GM21528 (cell line): Measurements from ENCODE around the gene TBL3.

Experiments
- ATAC-seq: cut with Tn5 transposase; IDR thresholded peaks from one replicate; pipeline ENCODE4 v1.9.1; 2021; ENCODE audit warnings: mild to moderate bottlenecking, moderate library complexity; ENCODE audit not compliant: unreplicated experiment, low FRiP score

Gene TBL3

DNA sequence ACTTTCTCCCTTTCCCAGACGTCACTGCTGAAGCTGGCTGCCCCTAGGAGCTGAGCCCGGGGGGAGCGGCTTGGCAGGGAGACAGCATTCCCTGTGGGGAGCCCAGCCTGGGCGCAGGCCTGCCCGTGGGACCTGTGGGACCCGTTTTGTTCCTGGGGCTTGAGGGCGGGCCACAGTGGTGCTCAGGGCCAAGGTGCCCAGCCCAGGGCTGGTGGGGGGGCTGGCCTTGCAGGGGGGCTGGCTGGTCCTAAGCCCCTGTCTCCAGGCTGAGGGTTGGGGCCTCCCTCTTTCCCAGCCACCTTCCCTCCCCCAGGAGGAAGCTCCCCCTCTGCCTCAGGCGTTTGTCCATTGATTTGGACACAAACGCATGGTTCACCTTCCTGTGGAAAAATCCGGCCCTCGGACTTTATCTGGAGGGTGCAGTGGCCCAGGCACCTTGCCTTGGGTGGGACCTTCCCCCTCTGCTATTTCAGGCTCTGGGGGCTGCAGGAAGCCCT, 59.3 kb downstream of the TBL3 start:
- ATAC-seq: no peak
